Vagina (tissue), 2 donors: ENCODE measurements around the gene TTLL3. TPM values are rescaled to one million over a fixed set of nuclear protein-coding genes. Genes with fewer than 3 reads are reported as not detected.
A peak's percentile ranks its signal among the peaks of the same experiment; 100 is the strongest.

Experiments
- DNase-seq, 2 donors: peaks; one replicate each; pipeline ENCODE4 v3.0.0-alpha.2; 2017; ENCODE audit errors: extremely low spot score in 2 of 2
- H3K27ac ChIP-seq: fragments of 200-600 bp; sonication (generic); one replicate; pipeline ENCODE4 v1.5.1; 2019
- H3K27me3 ChIP-seq: fragments of 200-600 bp; sonication (generic); one replicate; pipeline ENCODE4 v1.5.1; 2019
- H3K36me3 ChIP-seq, 2 donors: fragments of 200-600 bp; sonication (generic); one replicate each; pipeline ENCODE4 v1.5.1; 2017 to 2019
- H3K4me1 ChIP-seq: fragments of 200-600 bp; sonication (generic); one replicate; pipeline ENCODE4 v1.5.1; 2019
- H3K4me3 ChIP-seq, 2 donors: fragments of 200-600 bp; sonication (generic); 1 replicate in 1 of 2; 2 replicates in 1 of 2; pipeline ENCODE4 v1.5.1; 2016 to 2019
- H3K9me3 ChIP-seq: fragments of 200-600 bp; sonication (generic); one replicate; pipeline ENCODE4 v1.5.1; 2019
- POLR2A ChIP-seq, 2 donors: fragments of 450-650 bp; IDR thresholded peaks; one replicate each; pipeline ENCODE4 v1.6.1; 2017; ENCODE audit warnings: antibody characterized with exemption in 2 of 2, mild to moderate bottlenecking in 2 of 2, moderate library complexity in 2 of 2
- POLR2AphosphoS5 ChIP-seq, 2 donors: sonication (generic); formaldehyde crosslinking; IDR thresholded peaks; one replicate each; pipeline ENCODE4 v1.9.0; 2017; ENCODE audit warnings: antibody characterized with exemption in 2 of 2, mild to moderate bottlenecking in 2 of 2, low read depth in 1 of 2; ENCODE audit not compliant: insufficient read depth in 1 of 2
- intact Hi-C: fragments of 100-400 bp; cut with DNase I; formaldehyde crosslinking; loops from one replicate; pipeline ENCODE4 v1.15.1; 2023
- total RNA-seq: library from RNA; depleted of rRNA; stranded (reverse); fragments of >200 nt; gene quantifications from one replicate; pipeline ENCODE4 v1.2.3, GENCODE V29; 2016
- TF ChIP-seq, protein P1 (sequence below), 3 experiments: fragments of 450-650 bp in 2 of 3; fragments of 200-600 bp in 1 of 3; sonication (generic) in 1 of 3; IDR thresholded peaks; one replicate each; pipeline ENCODE4 v1.5.1; 2017 to 2019; ENCODE audit warnings: antibody characterized with exemption in 3 of 3, mild to moderate bottlenecking in 2 of 3, moderate library complexity in 2 of 3

The TTLL3 gene
- total RNA-seq, 1 donor from 2014 or later: 73.4 TPM

DNA sequence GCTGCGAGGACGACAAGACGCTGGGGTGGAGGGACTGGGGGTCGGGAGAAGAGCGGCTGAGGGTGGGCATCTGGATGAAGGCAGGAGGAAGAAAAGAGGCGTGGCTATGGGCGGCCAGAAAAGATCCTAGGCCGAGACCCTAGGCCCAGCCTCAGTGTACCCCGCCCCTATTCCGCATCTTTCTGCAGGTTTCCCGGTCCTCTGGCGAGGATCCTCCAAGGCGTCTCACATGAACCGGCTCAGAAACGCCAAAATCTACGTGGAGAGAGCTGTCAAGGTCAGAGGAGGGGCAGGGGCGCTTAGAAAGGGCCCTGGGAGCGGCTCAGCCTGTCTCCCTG lies 340 bp downstream of the TTLL3 start:
- peak in 1 of 2 donors; percentile 30 for TF ChIP-seq POLR2AphosphoS5 (IDR thresholded peaks at IDR 0.05; ENCODE audit: insufficient read depth in 1 of 2, low read depth in 1 of 2)
- TF ChIP-seq POLR2A (IDR thresholded peaks at IDR 0.05): no peak
- DNase-seq: no peak
- no peaks in the 10 kb centered on the region for H3K27me3 ChIP-seq
- no peaks in the 10 kb centered on the region for H3K9me3 ChIP-seq
- H3K4me1 ChIP-seq: peaks cover 19% of the 10 kb centered on the region
- peak overlapping the region; percentile 62 to 68 for H3K4me3 ChIP-seq
- peak overlapping the region; percentile 94 for H3K27ac ChIP-seq
- intact Hi-C loops: no loop called here
- H3K36me3 ChIP-seq: peaks cover 0 to 33% of the 10 kb centered on the region in 2 donors

DNA sequence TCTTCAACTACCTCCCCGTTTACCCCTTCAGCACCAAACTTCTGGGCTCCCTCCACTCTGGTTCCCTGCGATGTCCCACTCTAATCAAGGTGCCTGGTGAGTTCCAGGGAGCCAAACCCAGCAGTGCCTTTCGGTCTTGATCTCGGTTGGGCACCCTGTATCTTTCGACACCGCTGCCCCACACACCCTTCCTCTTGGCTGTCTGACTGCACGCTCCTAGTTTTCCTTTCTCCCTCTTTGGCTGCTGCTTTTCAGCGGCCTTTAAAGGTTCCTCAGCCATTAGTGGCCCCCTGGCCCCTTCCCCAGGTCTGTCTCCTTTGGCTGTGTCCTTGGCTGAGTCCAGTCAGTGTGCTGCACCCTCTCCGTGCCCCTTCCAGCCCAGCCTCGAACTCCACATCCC lies 784 bp downstream of the TTLL3 start:
- no peak for DNase-seq
- peaks cover 0 to 28% of the 10 kb centered on the region in 2 donors for H3K36me3 ChIP-seq
- intact Hi-C loops: no loop called here
- no peaks in the 10 kb centered on the region for H3K9me3 ChIP-seq
- no peaks in the 10 kb centered on the region for H3K27me3 ChIP-seq
- peak overlapping the region; percentile 94 for H3K27ac ChIP-seq
- H3K4me1 ChIP-seq: peaks cover 19% of the 10 kb centered on the region
- TF ChIP-seq, protein P1, sequence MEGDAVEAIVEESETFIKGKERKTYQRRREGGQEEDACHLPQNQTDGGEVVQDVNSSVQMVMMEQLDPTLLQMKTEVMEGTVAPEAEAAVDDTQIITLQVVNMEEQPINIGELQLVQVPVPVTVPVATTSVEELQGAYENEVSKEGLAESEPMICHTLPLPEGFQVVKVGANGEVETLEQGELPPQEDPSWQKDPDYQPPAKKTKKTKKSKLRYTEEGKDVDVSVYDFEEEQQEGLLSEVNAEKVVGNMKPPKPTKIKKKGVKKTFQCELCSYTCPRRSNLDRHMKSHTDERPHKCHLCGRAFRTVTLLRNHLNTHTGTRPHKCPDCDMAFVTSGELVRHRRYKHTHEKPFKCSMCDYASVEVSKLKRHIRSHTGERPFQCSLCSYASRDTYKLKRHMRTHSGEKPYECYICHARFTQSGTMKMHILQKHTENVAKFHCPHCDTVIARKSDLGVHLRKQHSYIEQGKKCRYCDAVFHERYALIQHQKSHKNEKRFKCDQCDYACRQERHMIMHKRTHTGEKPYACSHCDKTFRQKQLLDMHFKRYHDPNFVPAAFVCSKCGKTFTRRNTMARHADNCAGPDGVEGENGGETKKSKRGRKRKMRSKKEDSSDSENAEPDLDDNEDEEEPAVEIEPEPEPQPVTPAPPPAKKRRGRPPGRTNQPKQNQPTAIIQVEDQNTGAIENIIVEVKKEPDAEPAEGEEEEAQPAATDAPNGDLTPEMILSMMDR (IDR thresholded peaks at IDR 0.05): no peak
- TF ChIP-seq POLR2AphosphoS5 (IDR thresholded peaks at IDR 0.05; ENCODE audit: insufficient read depth in 1 of 2, low read depth in 1 of 2) (no peak), POLR2A (IDR thresholded peaks at IDR 0.05) (no peak)
- H3K4me3 ChIP-seq: peak overlapping the region; percentile 62 to 68

DNA sequence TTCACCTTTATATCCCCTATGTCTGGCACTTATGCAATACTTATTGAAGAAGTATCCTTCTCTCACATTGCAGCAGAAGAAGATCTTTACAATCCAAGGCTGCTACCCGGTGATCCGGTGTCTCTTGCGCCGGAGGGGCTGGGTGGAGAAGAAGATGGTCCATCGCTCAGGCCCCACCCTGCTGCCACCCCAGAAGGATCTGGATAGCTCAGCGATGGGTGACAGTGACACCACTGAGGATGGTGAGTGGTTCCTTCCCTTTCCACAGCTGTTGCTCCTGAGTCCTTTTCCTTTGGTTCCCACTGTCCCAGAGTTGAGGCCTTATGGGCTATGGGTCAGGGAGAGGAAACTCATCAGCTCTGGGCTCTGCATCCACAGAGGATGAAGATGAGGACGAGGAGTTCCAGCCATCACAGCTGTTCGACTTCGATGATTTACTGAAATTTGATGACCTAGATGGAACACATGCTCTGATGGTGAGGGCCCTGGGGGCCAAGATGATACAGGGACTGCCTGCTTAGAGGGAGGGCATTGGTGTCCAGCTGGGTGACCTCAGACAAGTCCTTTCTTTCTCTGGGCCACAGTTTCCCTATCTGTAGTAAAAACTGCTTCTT lies 2.9 kb downstream of the TTLL3 start:
- H3K27ac ChIP-seq: no peak overlapping the region
- peaks cover 0 to 17% of the 10 kb centered on the region in 2 donors for H3K36me3 ChIP-seq
- H3K27me3 ChIP-seq: no peaks in the 10 kb centered on the region
- DNase-seq: no peak
- intact Hi-C loops: no loop called here
- no peaks in the 10 kb centered on the region for H3K9me3 ChIP-seq
- no peak overlapping the region for H3K4me3 ChIP-seq
- TF ChIP-seq POLR2A (IDR thresholded peaks at IDR 0.05) (no peak), POLR2AphosphoS5 (IDR thresholded peaks at IDR 0.05; ENCODE audit: insufficient read depth in 1 of 2, low read depth in 1 of 2) (no peak)
- TF ChIP-seq, protein P1 (IDR thresholded peaks at IDR 0.05): no peak
- peaks cover 19% of the 10 kb centered on the region for H3K4me1 ChIP-seq

DNA sequence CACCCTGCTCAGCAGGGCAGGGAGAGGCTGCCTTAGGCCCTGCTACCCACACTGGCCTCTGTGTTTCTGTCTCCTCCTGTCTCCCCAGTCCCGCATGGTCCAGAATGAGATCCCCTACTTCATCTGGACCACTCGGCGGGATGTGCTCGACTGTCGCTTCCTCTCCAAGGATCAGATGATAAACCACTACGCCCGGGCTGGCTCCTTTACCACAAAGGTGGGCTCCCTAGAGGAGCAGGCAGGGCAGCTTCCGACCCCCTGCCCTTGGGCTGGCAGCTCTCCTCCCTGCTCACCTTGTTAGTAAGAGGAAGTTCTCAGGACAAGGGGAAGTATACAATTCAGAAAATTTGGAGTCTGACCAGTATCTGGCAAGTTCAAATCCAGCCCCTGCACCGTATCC lies 5.9 kb downstream of the TTLL3 start:
- H3K4me1 ChIP-seq: peaks cover 3% of the 10 kb centered on the region
- no peak overlapping the region for H3K27ac ChIP-seq
- no peak for DNase-seq
- TF ChIP-seq, protein P1 (IDR thresholded peaks at IDR 0.05): no peak
- TF ChIP-seq POLR2AphosphoS5 (IDR thresholded peaks at IDR 0.05; ENCODE audit: insufficient read depth in 1 of 2, low read depth in 1 of 2) (no peak), POLR2A (IDR thresholded peaks at IDR 0.05) (no peak)
- no peaks in the 10 kb centered on the region for H3K9me3 ChIP-seq
- intact Hi-C loops: no loop called here
- H3K36me3 ChIP-seq: peaks cover 0 to 17% of the 10 kb centered on the region in 2 donors
- no peaks in the 10 kb centered on the region for H3K27me3 ChIP-seq
- no peak overlapping the region for H3K4me3 ChIP-seq

DNA sequence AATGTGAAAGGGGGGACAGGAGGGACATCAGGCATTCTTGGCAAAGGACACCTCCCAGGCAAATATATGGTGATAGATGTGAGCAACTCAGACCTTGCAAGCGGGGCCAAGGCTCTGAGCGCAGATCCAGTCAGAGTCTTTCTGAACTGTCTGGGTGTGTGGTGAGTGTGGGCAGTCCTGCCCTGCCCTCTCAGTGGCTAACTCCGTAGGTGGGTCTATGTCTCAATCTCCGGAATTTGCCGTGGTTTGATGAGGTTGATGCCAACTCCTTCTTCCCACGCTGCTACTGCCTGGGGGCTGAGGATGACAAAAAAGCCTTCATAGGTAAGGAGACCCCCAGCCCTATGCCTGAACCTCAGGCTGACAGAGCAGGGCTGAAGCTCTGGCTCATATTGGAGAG lies 7.4 kb downstream of the TTLL3 start:
- no peak overlapping the region for H3K4me3 ChIP-seq
- H3K27me3 ChIP-seq: no peaks in the 10 kb centered on the region
- TF ChIP-seq, protein P1 (IDR thresholded peaks at IDR 0.05): no peak
- no peak for TF ChIP-seq POLR2AphosphoS5 (IDR thresholded peaks at IDR 0.05; ENCODE audit: insufficient read depth in 1 of 2, low read depth in 1 of 2)
- TF ChIP-seq POLR2A (IDR thresholded peaks at IDR 0.05): no peak
- no peak overlapping the region for H3K27ac ChIP-seq
- H3K9me3 ChIP-seq: no peaks in the 10 kb centered on the region
- H3K36me3 ChIP-seq: peaks cover 0 to 17% of the 10 kb centered on the region in 2 donors
- no peaks in the 10 kb centered on the region for H3K4me1 ChIP-seq
- intact Hi-C loops: no loop called here
- DNase-seq: no peak
